B cell (primary cell): Measurements from ENCODE around the gene CCDC54. TPM values are rescaled to one million over a fixed set of nuclear protein-coding genes. Genes with fewer than 3 reads are reported as not detected.

Source experiments
- ATAC-seq: fragments of 200-7000 bp; cut with Tn5 transposase; one replicate; pipeline ENCODE4 v1.10.0; 2021; ENCODE audit warnings: low read depth, mild to moderate bottlenecking, moderate number of reproducible peaks, moderate library complexity
- CTCF ChIA-PET: fragments of 350-600 bp; sonication (Branson Sonifier 250); formaldehyde crosslinking; loops from one replicate; lab custom pipeline; 2021; ENCODE audit warnings: antibody characterized with exemption, inconsistent platforms; lab: Charles Lee
- POLR2A ChIA-PET: fragments of 350-600 bp; sonication (Branson Sonifier 250); formaldehyde crosslinking; loops from one replicate; lab custom pipeline; 2021; ENCODE audit warnings: antibody characterized with exemption; lab: Charles Lee
- DNase-seq: peaks from one replicate; pipeline ENCODE4 v3.0.0; 2013
- H2AFZ ChIP-seq: 2 replicates; pipeline ENCODE4 v1.6.1; 2012; ENCODE audit warnings: mild to moderate bottlenecking, low read depth, low read length; ENCODE audit not compliant: insufficient read depth, poor library complexity, severe bottlenecking
- H3K27ac ChIP-seq, 2 donors: 1 replicate in 1 of 2; 2 replicates in 1 of 2; pipeline ENCODE4 v1.5.1; 2012 to 2013; ENCODE audit warnings: low read length in 2 of 2, mild to moderate bottlenecking in 2 of 2, moderate library complexity in 1 of 2
- H3K27me3 ChIP-seq, 4 experiments: fragments of 200-600 bp in 1 of 4; sonication (generic) in 1 of 4; replicated peaks in 1 of 4; 1 replicate in 2 of 4; 2 replicates in 2 of 4; pipeline versions ENCODE4 v1.6.1 to v1.7.0; 2013 to 2016; ENCODE audit warnings: low read length in 3 of 4, mild to moderate bottlenecking in 2 of 4, mixed read lengths in 1 of 4, moderate library complexity in 1 of 4; ENCODE audit not compliant: insufficient read depth in 4 of 4, control insufficient read depth in 3 of 4; ENCODE audit errors: control extremely low read depth in 1 of 4
- H3K36me3 ChIP-seq, 2 experiments: replicated peaks in 1 of 2; 1 replicate in 1 of 2; 2 replicates in 1 of 2; pipeline versions ENCODE4 v1.6.1 to v1.7.1; 2013; ENCODE audit warnings: low read length in 1 of 2; ENCODE audit not compliant: insufficient read depth in 2 of 2, control insufficient read depth in 1 of 2; ENCODE audit errors: control extremely low read depth in 1 of 2, extremely low read depth in 1 of 2
- H3K4me1 ChIP-seq, 2 donors: fragments of 200-600 bp in 1 of 2; sonication (generic) in 1 of 2; 1 replicate in 1 of 2; 2 replicates in 1 of 2; pipeline versions ENCODE4 v1.5.1 to v1.6.1; 2013 to 2017; ENCODE audit warnings: low read length in 2 of 2; ENCODE audit not compliant: control insufficient read depth in 2 of 2, insufficient read depth in 2 of 2
- H3K4me2 ChIP-seq: replicated peaks from 2 replicates; pipeline ENCODE3; 2012; ENCODE audit warnings: mild to moderate bottlenecking, low read depth, low read length; ENCODE audit not compliant: poor library complexity, severe bottlenecking
- H3K4me3 ChIP-seq, 5 experiments: fragments of 200-600 bp in 1 of 5; sonication (generic) in 1 of 5; 1 replicate in 3 of 5; 2 replicates in 2 of 5; pipeline versions ENCODE4 v1.5.1 to v1.7.0; 2011 to 2016; ENCODE audit warnings: low read length in 4 of 5, mild to moderate bottlenecking in 4 of 5, low read depth in 2 of 5, control low read depth in 1 of 5, moderate library complexity in 1 of 5; ENCODE audit not compliant: insufficient read depth in 1 of 5; ENCODE audit errors: control extremely low read depth in 1 of 5, extremely low read depth in 1 of 5
- H3K79me2 ChIP-seq: fragments of 200-600 bp; sonication (generic); one replicate; pipeline ENCODE4 v1.6.0; 2016; ENCODE audit warnings: low read length; ENCODE audit not compliant: control insufficient read depth, insufficient read depth
- H3K9ac ChIP-seq: fragments of 200-600 bp; sonication (generic); 2 replicates; pipeline ENCODE4 v1.6.1; 2017; ENCODE audit warnings: mild to moderate bottlenecking, low read length, moderate library complexity
- H3K9me3 ChIP-seq, 3 donors: one replicate each; pipeline versions ENCODE4 v1.6.1 to v1.7.1; 2013; ENCODE audit warnings: low read length in 2 of 3; ENCODE audit not compliant: control insufficient read depth in 2 of 3, insufficient read depth in 1 of 3; ENCODE audit errors: control extremely low read depth in 1 of 3
- H4K20me1 ChIP-seq: 2 replicates; pipeline ENCODE4 v1.6.0; 2012; ENCODE audit warnings: mild to moderate bottlenecking, low read length; ENCODE audit not compliant: insufficient read depth, control insufficient read depth, poor library complexity, severe bottlenecking
- H3K27ac Mint-ChIP-seq: one replicate; pipeline ENCODE4 v1.8.0; 2021; ENCODE audit warnings: mixed read lengths
- H3K27me3 Mint-ChIP-seq: one replicate; pipeline ENCODE4 v1.8.0; 2021; ENCODE audit warnings: mixed read lengths
- H3K4me1 Mint-ChIP-seq: one replicate; pipeline ENCODE4 v1.8.0; 2021; ENCODE audit warnings: mixed read lengths
- H3K4me3 Mint-ChIP-seq: one replicate; pipeline ENCODE4 v1.8.0; 2021; ENCODE audit warnings: mixed read lengths
- H3K9me3 Mint-ChIP-seq: one replicate; pipeline ENCODE4 v1.8.0; 2022; ENCODE audit warnings: mixed read lengths; ENCODE audit not compliant: insufficient read depth
- EZH2 ChIP-seq: IDR thresholded peaks from 2 replicates; pipeline ENCODE4 v1.6.1; 2012; ENCODE audit warnings: borderline replicate concordance, low read depth, mild to moderate bottlenecking, moderate library complexity, low read length; ENCODE audit not compliant: insufficient read depth, poor library complexity, severe bottlenecking
- WGBS: methylation state at CpG from one replicate; pipeline ENCODE4 v1.1.5; 2013; ENCODE audit warnings: missing lambda C conversion rate; ENCODE audit not compliant: insufficient coverage; 5-methylcytosine and 5-hydroxymethylcytosine counted together
- intact Hi-C: fragments of 100-400 bp; cut with micrococcal nuclease; formaldehyde crosslinking; loops from one replicate; pipeline ENCODE4 v1.10.0; 2022
- polyA plus RNA-seq: library from polyadenylated mRNA; depleted of rRNA; stranded (reverse); fragments of >200 nt; gene quantifications from 2 replicates; pipeline ENCODE4 v1.2.3, GENCODE V29; 2012
- total RNA-seq, 2 donors: library from RNA; stranded (reverse); fragments of 120-200 nt in 1 of 2; gene quantifications; 1 replicate in 1 of 2; 2 replicates in 1 of 2; pipeline versions ENCODE4 v1.2.3 to v1.2.4, GENCODE V29; 2013 to 2022
- TF ChIP-seq, protein P1 (sequence below): fragments of 200-600 bp; IDR thresholded peaks from one replicate; pipeline ENCODE4 v1.8.0; 2022; ENCODE audit warnings: antibody characterized with exemption, mild to moderate bottlenecking

CCDC54 gene
- total and polyA plus RNA-seq, 2 donors (not counting 1 experiment from before 2014, with no cell fraction given), result not detected

DNA sequence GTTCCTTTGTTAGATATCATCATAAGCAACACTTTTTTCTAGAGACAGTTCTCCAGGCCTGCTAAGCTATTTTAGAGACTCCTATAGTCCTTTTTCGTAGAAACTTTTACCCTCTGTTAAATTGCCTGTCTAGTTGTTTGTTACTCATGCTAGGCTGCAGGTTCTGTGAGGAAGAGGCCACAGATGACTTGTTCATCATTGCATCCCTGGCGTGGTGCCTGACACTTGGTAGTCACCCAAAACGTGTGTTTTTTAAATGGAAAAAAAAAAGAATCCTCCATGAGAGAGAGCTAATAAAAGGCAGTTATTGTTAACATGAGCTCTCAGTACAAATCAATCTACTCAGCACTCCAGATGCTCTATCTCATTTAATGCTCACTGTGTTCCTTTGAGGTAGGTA is 35.1 kb downstream of the CCDC54 start:
- Histone ChIP-seq H3K4me3 (no peak overlapping the region), H3K9ac (no peak overlapping the region), H3K79me2 (no peaks in the 10 kb centered on the region), H2AFZ (no peak overlapping the region), H3K27me3 (no peaks in the 10 kb centered on the region), H3K4me1 (no peaks in the 10 kb centered on the region), H3K27ac (no peak overlapping the region), H3K36me3 (no peaks in the 10 kb centered on the region), H3K9me3 (peaks cover 0 to 19% (median 10%) of the 10 kb centered on the region in 3 donors), H3K4me2 (no peak overlapping the region), H4K20me1 (no peaks in the 10 kb centered on the region)
- Mint-ChIP-seq H3K27ac (no peak overlapping the region), H3K4me1 (peaks cover 5% of the 10 kb centered on the region), H3K27me3 (no peaks in the 10 kb centered on the region), H3K4me3 (no peak overlapping the region), H3K9me3 (peaks cover 6% of the 10 kb centered on the region)
- ATAC-seq, result no peak
- intact Hi-C loops, result no loop called here
- TF ChIP-seq, protein P1, sequence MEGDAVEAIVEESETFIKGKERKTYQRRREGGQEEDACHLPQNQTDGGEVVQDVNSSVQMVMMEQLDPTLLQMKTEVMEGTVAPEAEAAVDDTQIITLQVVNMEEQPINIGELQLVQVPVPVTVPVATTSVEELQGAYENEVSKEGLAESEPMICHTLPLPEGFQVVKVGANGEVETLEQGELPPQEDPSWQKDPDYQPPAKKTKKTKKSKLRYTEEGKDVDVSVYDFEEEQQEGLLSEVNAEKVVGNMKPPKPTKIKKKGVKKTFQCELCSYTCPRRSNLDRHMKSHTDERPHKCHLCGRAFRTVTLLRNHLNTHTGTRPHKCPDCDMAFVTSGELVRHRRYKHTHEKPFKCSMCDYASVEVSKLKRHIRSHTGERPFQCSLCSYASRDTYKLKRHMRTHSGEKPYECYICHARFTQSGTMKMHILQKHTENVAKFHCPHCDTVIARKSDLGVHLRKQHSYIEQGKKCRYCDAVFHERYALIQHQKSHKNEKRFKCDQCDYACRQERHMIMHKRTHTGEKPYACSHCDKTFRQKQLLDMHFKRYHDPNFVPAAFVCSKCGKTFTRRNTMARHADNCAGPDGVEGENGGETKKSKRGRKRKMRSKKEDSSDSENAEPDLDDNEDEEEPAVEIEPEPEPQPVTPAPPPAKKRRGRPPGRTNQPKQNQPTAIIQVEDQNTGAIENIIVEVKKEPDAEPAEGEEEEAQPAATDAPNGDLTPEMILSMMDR, result no peak
- no peak for TF ChIP-seq EZH2
- WGBS, result 100% methylated on average over 1 of the region's 3 CpGs
- DNase-seq, result no peak
- CTCF ChIA-PET, result interaction anchor here (0.6 to 2.2 kb wide), 3 partner anchors 9 to 167 kb away, joined by 3 to 10 read pairs (median 4); no protein-coding TSS in a partner anchor
- POLR2A ChIA-PET, result no interaction called here

DNA sequence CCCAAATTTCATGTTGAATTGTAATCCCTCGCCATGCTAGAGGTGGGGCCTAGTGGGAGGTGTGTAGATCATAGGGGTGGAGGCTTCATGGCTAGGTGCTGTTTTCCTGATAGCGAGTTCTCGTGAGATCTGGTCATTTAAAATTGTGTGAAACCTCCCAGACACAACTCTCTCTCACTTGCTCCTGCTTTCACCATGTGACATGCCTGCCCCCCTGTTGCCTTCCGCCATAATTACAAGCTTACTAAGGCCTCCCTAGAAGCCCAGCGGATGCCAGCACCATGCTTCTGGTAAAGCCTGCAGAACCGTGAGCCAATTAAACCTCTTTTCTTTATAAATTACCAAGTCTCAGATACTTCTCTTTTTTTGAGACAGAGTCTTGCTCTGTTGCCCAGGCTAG is 36.0 kb downstream of the CCDC54 start:
- CTCF ChIA-PET, result interaction anchor here (2.2 kb wide), 1 partner anchor 8 kb away, joined by 10 read pairs; no protein-coding TSS in a partner anchor
- TF ChIP-seq EZH2, result no peak
- TF ChIP-seq, protein P1, result no peak
- H3K4me3 ChIP-seq, result no peak overlapping the region
- no peaks in the 10 kb centered on the region for H3K4me1 ChIP-seq
- DNase-seq (no peak), ATAC-seq (no peak)
- POLR2A ChIA-PET, result no interaction called here
- WGBS, result 100% methylated on average over 4 of the region's 6 CpGs
- H3K79me2 ChIP-seq, result no peaks in the 10 kb centered on the region
- peaks cover 0 to 19% (median 8%) of the 10 kb centered on the region in 3 donors for H3K9me3 ChIP-seq
- no peak overlapping the region for H2AFZ ChIP-seq
- no peak overlapping the region for H3K9ac ChIP-seq
- no peak overlapping the region for H3K4me2 ChIP-seq
- peaks cover 5% of the 10 kb centered on the region for H3K4me1 Mint-ChIP-seq
- H3K4me3 Mint-ChIP-seq, result no peak overlapping the region
- no peaks in the 10 kb centered on the region for H3K36me3 ChIP-seq
- no peaks in the 10 kb centered on the region for H4K20me1 ChIP-seq
- intact Hi-C loops, result no loop called here
- no peak overlapping the region for H3K27ac ChIP-seq
- no peaks in the 10 kb centered on the region for H3K27me3 Mint-ChIP-seq
- H3K9me3 Mint-ChIP-seq, result peaks cover 6% of the 10 kb centered on the region
- H3K27ac Mint-ChIP-seq, result no peak overlapping the region
- no peaks in the 10 kb centered on the region for H3K27me3 ChIP-seq
